Measurements from ENCODE around the gene DENND1C.
"Not testable (repeated sequence)": the region's sequence is repeated elsewhere in the genome, so short reads cannot be mapped to it uniquely, and the experiment has no call there.

The DENND1C gene

DNA sequence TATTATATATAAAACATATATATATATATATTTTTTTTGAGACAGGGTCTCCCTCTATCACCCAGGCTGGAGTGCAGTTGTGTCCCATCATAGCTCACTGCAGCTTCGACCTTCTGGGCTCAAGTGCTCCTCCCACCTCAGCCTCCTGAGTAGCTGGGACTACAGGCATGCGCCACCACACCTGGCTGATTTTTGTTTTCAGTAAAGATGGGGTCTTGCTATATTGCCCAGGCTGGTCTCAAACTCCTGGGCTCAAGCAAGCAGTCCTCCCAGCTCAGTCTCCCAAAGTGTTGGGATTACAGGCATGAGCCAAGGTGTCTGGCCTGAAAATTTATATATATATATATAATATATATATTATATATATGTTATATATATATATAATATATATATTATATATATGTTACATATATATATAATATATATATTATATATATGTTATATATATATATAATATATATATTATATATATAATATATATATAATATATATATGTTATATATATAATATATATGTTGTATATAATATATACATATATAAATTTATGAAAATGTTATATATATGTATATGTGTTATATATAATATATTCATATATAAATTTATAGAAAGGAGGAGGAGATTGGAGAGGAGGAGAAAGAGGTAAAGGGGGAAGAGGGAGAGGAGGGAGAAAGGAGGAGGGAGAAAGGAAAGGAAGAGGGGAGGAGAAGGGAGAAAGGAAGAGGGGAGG is 52.7 kb downstream of the DENND1C start:
- H2BK5ac ChIP-seq (ENCODE audit: low read length); H2BK120ac ChIP-seq (ENCODE audit: low read depth, low read length); H4K8ac ChIP-seq (ENCODE audit: low read depth, low read length); H3K27ac ChIP-seq (ENCODE audit: low read depth, low read length); H4K5ac ChIP-seq (ENCODE audit: low read length); H3K27me3 ChIP-seq (ENCODE audit: insufficient read depth, low read length, poor library complexity); H3K4ac ChIP-seq (ENCODE audit: low read depth, low read length); H3K4me3 ChIP-seq (ENCODE audit: low read length); H3K79me1 ChIP-seq (ENCODE audit: low read length); H3K36me3 ChIP-seq (ENCODE audit: control insufficient read depth, insufficient read depth, low read length); H2BK15ac ChIP-seq (replicated peaks; ENCODE audit: low read depth); H3K9ac ChIP-seq (ENCODE audit: low read length); H2AK5ac ChIP-seq (ENCODE audit: low read length); DNase-seq; H3K79me2 ChIP-seq (ENCODE audit: control insufficient read depth, insufficient read depth, low read length); H3K23ac ChIP-seq (ENCODE audit: low read length); H3K18ac ChIP-seq (ENCODE audit: low read length); H3K4me1 ChIP-seq (ENCODE audit: control insufficient read depth, low read depth, low read length); H3K4me2 ChIP-seq (ENCODE audit: low read length); H3K56ac ChIP-seq (ENCODE audit: low read length): not testable (repeated sequence)
- WGBS (ENCODE audit: extremely low coverage, insufficient coverage, low lambda C conversion rate), result no CpG with 5 or more reads among the region's 2 CpGs

DNA sequence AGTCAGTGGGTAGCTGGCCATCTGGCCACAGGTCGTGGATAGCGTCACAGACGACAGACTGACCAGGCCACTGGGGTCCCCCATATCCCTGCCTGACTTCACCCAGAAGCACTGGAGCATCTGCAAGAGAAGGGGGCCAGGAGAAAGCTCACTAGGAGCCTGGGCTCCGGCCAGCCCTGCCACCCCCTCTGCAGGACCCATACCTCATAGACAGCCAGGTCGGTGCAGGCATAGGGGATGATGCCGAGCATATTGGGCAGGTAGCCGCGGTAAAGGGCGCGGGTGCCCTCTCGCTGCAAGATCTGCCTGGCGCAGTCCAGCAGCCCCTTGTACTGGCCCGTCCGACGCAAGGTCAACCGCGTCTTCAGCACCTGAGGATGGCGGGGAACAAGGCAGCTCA is 54.5 kb downstream of the DENND1C start:
- no peak overlapping the region for H3K23ac ChIP-seq (ENCODE audit: low read length)
- no peak overlapping the region for H3K27ac ChIP-seq (ENCODE audit: low read depth, low read length)
- no peak overlapping the region for H3K4ac ChIP-seq (ENCODE audit: low read depth, low read length)
- DNase-seq, result no peak
- no peak overlapping the region for H3K9ac ChIP-seq (ENCODE audit: low read length)
- no peak overlapping the region for H3K18ac ChIP-seq (ENCODE audit: low read length)
- H3K56ac ChIP-seq (ENCODE audit: low read length), result no peak overlapping the region
- H2BK120ac ChIP-seq (ENCODE audit: low read depth, low read length), result no peak overlapping the region
- H2BK15ac ChIP-seq (replicated peaks; ENCODE audit: low read depth), result no peak overlapping the region
- peaks cover 2% of the 10 kb centered on the region for H3K4me1 ChIP-seq (ENCODE audit: control insufficient read depth, low read depth, low read length)
- peaks cover 20% of the 10 kb centered on the region for H3K79me2 ChIP-seq (ENCODE audit: control insufficient read depth, insufficient read depth, low read length)
- H3K4me2 ChIP-seq (ENCODE audit: low read length), result no peak overlapping the region
- no peak overlapping the region for H4K8ac ChIP-seq (ENCODE audit: low read depth, low read length)
- no peak overlapping the region for H2AK5ac ChIP-seq (ENCODE audit: low read length)
- H3K4me3 ChIP-seq (ENCODE audit: low read length), result no peak overlapping the region
- WGBS (ENCODE audit: extremely low coverage, insufficient coverage, low lambda C conversion rate), result no CpG with 5 or more reads among the region's 18 CpGs
- H3K36me3 ChIP-seq (ENCODE audit: control insufficient read depth, insufficient read depth, low read length), result peaks cover under 1% of the 10 kb centered on the region
- H3K79me1 ChIP-seq (ENCODE audit: low read length), result no peaks in the 10 kb centered on the region
- no peak overlapping the region for H2BK5ac ChIP-seq (ENCODE audit: low read length)
- H4K5ac ChIP-seq (ENCODE audit: low read length), result no peak overlapping the region
- no peaks in the 10 kb centered on the region for H3K27me3 ChIP-seq (ENCODE audit: insufficient read depth, low read length, poor library complexity)

GRCh38 chr19:6425732-6426620 is 55.6 kb downstream of the DENND1C start:
- Histone ChIP-seq H3K9ac (ENCODE audit: low read length) (peak overlapping the region; percentile 25), H3K56ac (ENCODE audit: low read length) (peak overlapping the region; percentile 65), H3K4me3 (ENCODE audit: low read length) (no peak overlapping the region), H2BK5ac (ENCODE audit: low read length) (no peak overlapping the region), H2BK15ac (replicated peaks; ENCODE audit: low read depth) (no peak overlapping the region), H2BK120ac (ENCODE audit: low read depth, low read length) (no peak overlapping the region), H4K8ac (ENCODE audit: low read depth, low read length) (peak overlapping the region; percentile 84), H3K79me1 (ENCODE audit: low read length) (no peaks in the 10 kb centered on the region), H3K27me3 (ENCODE audit: insufficient read depth, low read length, poor library complexity) (no peaks in the 10 kb centered on the region), H3K18ac (ENCODE audit: low read length) (peak overlapping the region; percentile 71), H2AK5ac (ENCODE audit: low read length) (peak overlapping the region; percentile 77), H3K4me1 (ENCODE audit: control insufficient read depth, low read depth, low read length) (peaks cover 2% of the 10 kb centered on the region), H3K79me2 (ENCODE audit: control insufficient read depth, insufficient read depth, low read length) (peaks cover 31% of the 10 kb centered on the region), H3K23ac (ENCODE audit: low read length) (no peak overlapping the region), H3K36me3 (ENCODE audit: control insufficient read depth, insufficient read depth, low read length) (peaks cover 6% of the 10 kb centered on the region), H4K5ac (ENCODE audit: low read length) (peak overlapping the region; percentile 97), H3K27ac (ENCODE audit: low read depth, low read length) (peak overlapping the region; percentile 26), H3K4me2 (ENCODE audit: low read length) (no peak overlapping the region), H3K4ac (ENCODE audit: low read depth, low read length) (peak overlapping the region; percentile 38)
- WGBS (ENCODE audit: extremely low coverage, insufficient coverage, low lambda C conversion rate), result no CpG with 5 or more reads among the region's 21 CpGs
- DNase-seq, result peak; percentile 11

DNA sequence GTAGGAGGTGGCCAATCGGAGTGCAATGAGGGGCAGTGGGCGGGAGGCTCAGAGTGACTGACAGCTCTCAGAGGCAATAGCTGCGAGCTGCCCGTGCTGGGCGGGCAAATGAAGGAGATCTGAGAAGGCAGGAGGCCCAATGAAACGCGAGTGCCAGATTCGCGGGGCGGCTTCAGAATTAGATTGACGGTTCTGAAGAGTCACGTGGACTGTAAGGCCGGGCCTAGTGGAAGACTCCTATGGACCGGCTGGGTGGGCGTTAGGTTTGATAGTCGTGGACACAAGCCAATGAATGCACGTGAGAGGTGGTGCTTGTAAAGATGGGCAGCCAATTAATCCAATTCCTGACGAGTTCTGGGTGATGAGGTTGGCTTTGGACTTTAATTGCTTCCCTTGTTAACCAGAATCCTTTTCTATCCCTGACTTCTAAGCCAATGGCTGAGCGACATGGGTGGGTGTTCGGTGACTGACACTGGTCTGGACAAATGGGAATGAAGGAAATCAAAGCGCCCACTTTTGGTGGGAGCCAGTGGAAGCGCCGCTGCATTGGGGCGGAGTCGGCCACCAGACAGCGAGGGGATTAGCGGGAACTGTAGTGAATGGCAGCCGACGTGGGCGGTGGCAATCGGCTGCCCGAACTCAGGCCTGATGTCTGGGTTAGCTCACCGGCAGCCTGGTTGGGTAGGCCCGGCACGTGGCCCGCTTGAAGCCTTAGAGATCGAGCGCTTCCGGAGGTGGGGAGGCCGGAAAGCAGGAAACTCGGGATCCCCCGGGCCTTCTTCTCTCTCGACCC is 56.5 kb downstream of the DENND1C start:
- peak; percentile 100 for DNase-seq
- Histone ChIP-seq H3K36me3 (ENCODE audit: control insufficient read depth, insufficient read depth, low read length) (peaks cover 8% of the 10 kb centered on the region), H3K27ac (ENCODE audit: low read depth, low read length) (peak overlapping the region; percentile 26), H2AK5ac (ENCODE audit: low read length) (no peak overlapping the region), H3K4me3 (ENCODE audit: low read length) (no peak overlapping the region), H3K56ac (ENCODE audit: low read length) (peak overlapping the region; percentile 65), H3K9ac (ENCODE audit: low read length) (peak overlapping the region; percentile 25), H3K79me1 (ENCODE audit: low read length) (peaks cover 4% of the 10 kb centered on the region), H3K18ac (ENCODE audit: low read length) (peak overlapping the region; percentile 71), H2BK5ac (ENCODE audit: low read length) (no peak overlapping the region), H3K79me2 (ENCODE audit: control insufficient read depth, insufficient read depth, low read length) (peaks cover 40% of the 10 kb centered on the region), H3K4ac (ENCODE audit: low read depth, low read length) (peak overlapping the region; percentile 38), H3K23ac (ENCODE audit: low read length) (no peak overlapping the region), H3K27me3 (ENCODE audit: insufficient read depth, low read length, poor library complexity) (no peaks in the 10 kb centered on the region), H2BK15ac (replicated peaks; ENCODE audit: low read depth) (no peak overlapping the region), H3K4me1 (ENCODE audit: control insufficient read depth, low read depth, low read length) (peaks cover 2% of the 10 kb centered on the region), H2BK120ac (ENCODE audit: low read depth, low read length) (no peak overlapping the region), H4K5ac (ENCODE audit: low read length) (no peak overlapping the region), H4K8ac (ENCODE audit: low read depth, low read length) (peak overlapping the region; percentile 84), H3K4me2 (ENCODE audit: low read length) (no peak overlapping the region)
- whole genome bisulfite sequencing (ENCODE audit: extremely low coverage, insufficient coverage, low lambda C conversion rate), result no CpG with 5 or more reads among the region's 43 CpGs

DNA sequence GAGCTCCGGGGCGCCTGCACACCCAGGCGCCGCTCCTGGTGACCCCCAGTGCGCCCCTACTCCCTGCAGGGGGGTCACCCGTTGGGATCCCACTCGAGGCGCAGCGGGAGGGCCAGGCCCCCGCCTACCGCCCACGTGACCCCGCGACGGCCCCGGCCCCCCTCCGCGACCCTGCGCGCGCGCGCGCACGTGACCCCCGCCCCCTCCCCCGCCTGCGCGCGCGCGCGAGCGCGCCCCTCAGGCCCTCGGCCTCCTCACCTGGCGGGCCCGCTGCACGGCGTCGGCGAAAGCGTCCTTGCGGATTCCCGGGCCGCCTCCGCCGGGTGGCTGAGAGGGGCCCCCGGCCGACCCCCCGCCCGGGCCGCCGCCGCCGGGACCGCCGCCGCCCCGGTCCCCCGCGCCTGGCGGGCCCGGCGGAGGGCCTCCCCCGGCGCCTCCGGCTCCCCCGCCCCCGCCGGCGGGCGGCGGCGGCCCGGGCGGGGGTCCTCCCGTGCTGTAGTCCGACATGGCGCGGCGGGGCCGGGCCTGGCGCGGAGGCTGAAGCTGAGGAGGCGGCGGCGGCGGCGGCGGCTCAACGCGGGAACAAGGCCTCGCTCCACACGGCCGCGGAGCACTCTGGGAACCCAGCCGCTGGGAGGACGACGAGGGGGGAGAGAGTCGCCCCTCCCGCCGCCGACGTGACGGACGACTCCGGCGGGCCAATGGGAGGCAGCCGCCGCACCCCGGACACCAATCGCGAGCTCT is 57.2 kb downstream of the DENND1C start, which contains the start of gene KHSRP:
Gene KHSRP, minus strand, starts transcription at position 617 of the 744 bp plus-strand sequence. Its CDS starts 110 bp downstream, at position 507.
- Histone ChIP-seq H2BK15ac (replicated peaks; ENCODE audit: low read depth) (no peak within 1 kb of the TSS), H3K79me2 (ENCODE audit: control insufficient read depth, insufficient read depth, low read length) (peaks cover 48% of the 10 kb centered on the region), H3K4ac (ENCODE audit: low read depth, low read length) (peak within 1 kb of the TSS; percentile 98), H3K4me2 (ENCODE audit: low read length) (peak within 1 kb of the TSS; percentile 12), H3K79me1 (ENCODE audit: low read length) (peaks cover 9% of the 10 kb centered on the region), H3K4me3 (ENCODE audit: low read length) (peak within 1 kb of the TSS; percentile 46), H3K18ac (ENCODE audit: low read length) (peak within 1 kb of the TSS; percentile 98), H4K8ac (ENCODE audit: low read depth, low read length) (peak within 1 kb of the TSS; percentile 84), H2BK120ac (ENCODE audit: low read depth, low read length) (peak within 1 kb of the TSS; percentile 32), H3K27me3 (ENCODE audit: insufficient read depth, low read length, poor library complexity) (no peaks in the 10 kb centered on the region), H3K23ac (ENCODE audit: low read length) (no peak within 1 kb of the TSS), H3K27ac (ENCODE audit: low read depth, low read length) (peak within 1 kb of the TSS; percentile 26), H3K4me1 (ENCODE audit: control insufficient read depth, low read depth, low read length) (peaks cover 2% of the 10 kb centered on the region), H2AK5ac (ENCODE audit: low read length) (no peak within 1 kb of the TSS), H3K36me3 (ENCODE audit: control insufficient read depth, insufficient read depth, low read length) (peaks cover 11% of the 10 kb centered on the region), H2BK5ac (ENCODE audit: low read length) (no peak within 1 kb of the TSS), H4K5ac (ENCODE audit: low read length) (peak within 1 kb of the TSS; percentile 97), H3K9ac (ENCODE audit: low read length) (peak within 1 kb of the TSS; percentile 62), H3K56ac (ENCODE audit: low read length) (peak within 1 kb of the TSS; percentile 75)
- DNase-seq, result peak; percentile 22
- WGBS (ENCODE audit: extremely low coverage, insufficient coverage, low lambda C conversion rate), result no CpG with 5 or more reads among the region's 114 CpGs
